22Rv1 (cell line): ENCODE data around the gene ROBO4.

Source experiments
- ZFX ChIP-seq: fragments of 450-650 bp; IDR thresholded peaks from 2 replicates; pipeline ENCODE4 v1.6.1; 2017; ENCODE audit warnings: antibody characterized with exemption, borderline replicate concordance
- TF ChIP-seq, protein P1 (sequence below): fragments of 450-650 bp; IDR thresholded peaks from 2 replicates; pipeline ENCODE4 v1.5.1; 2017; ENCODE audit warnings: mild to moderate bottlenecking

DNA sequence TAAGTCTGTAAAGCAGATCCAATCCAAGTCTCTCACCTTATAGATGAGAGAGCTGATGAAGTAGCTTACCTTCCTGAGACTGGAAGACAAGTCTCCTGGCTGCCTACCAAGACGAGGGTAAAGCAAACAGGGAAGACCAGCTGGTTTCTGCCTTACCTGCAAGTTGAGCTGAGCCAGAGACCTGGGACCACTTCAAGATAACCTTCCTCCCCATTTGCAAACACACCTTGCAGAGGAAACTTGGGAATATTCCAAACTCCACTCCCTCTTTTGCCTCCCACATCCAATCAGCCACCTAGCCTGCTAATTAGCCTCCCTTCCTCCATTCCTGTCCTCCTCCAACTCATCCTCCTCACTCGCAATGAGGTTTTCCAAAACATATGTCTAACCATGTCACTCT lies 55.8 kb downstream of the ROBO4 start:
- TF ChIP-seq, protein P1, sequence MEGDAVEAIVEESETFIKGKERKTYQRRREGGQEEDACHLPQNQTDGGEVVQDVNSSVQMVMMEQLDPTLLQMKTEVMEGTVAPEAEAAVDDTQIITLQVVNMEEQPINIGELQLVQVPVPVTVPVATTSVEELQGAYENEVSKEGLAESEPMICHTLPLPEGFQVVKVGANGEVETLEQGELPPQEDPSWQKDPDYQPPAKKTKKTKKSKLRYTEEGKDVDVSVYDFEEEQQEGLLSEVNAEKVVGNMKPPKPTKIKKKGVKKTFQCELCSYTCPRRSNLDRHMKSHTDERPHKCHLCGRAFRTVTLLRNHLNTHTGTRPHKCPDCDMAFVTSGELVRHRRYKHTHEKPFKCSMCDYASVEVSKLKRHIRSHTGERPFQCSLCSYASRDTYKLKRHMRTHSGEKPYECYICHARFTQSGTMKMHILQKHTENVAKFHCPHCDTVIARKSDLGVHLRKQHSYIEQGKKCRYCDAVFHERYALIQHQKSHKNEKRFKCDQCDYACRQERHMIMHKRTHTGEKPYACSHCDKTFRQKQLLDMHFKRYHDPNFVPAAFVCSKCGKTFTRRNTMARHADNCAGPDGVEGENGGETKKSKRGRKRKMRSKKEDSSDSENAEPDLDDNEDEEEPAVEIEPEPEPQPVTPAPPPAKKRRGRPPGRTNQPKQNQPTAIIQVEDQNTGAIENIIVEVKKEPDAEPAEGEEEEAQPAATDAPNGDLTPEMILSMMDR: no peak
- TF ChIP-seq ZFX: no peak
